NCI-H187 treated with DMSO at 0.1 percent for 48 hours (cell line): Measurements from ENCODE around the gene MAGEB2.
"Not testable (repeated sequence)": the region's sequence is repeated elsewhere in the genome, so short reads cannot be mapped to it uniquely, and the experiment has no call there.

Experiments
- DNase-seq: peaks from one replicate; lab custom pipeline; 2025; lab: John Stamatoyannopoulos, UW

The MAGEB2 gene, protein sequence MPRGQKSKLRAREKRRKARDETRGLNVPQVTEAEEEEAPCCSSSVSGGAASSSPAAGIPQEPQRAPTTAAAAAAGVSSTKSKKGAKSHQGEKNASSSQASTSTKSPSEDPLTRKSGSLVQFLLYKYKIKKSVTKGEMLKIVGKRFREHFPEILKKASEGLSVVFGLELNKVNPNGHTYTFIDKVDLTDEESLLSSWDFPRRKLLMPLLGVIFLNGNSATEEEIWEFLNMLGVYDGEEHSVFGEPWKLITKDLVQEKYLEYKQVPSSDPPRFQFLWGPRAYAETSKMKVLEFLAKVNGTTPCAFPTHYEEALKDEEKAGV

DNA sequence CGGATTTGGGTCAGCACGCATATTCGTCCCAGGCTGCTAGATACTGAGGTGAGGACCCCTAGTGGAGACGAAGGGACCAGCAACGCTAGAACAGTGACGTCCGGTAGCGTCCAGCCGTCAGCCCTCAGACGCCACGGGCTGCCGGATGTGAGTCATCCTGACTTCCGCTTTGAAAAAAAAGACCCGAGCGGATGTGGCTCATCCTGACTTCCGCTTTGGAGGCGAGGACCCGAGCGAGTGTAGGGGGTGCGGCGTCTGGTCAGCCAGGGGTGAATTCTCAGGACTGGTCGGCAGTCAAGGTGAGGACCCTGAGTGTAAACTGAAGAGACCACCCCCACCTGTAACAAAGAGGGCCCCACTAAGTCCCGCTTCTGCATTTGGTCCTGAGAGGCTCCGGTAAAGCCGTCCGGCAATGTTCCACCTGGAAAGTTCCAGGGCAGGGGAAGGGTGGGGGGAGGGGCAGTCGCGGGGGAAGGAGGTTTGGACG lies at the start of gene MAGEB2:
Gene MAGEB2, plus strand, starts transcription at position 207 of the 487 bp plus-strand sequence. CDS start 3,018 bp downstream, outside the sequence.
- no peak for DNase-seq

DNA sequence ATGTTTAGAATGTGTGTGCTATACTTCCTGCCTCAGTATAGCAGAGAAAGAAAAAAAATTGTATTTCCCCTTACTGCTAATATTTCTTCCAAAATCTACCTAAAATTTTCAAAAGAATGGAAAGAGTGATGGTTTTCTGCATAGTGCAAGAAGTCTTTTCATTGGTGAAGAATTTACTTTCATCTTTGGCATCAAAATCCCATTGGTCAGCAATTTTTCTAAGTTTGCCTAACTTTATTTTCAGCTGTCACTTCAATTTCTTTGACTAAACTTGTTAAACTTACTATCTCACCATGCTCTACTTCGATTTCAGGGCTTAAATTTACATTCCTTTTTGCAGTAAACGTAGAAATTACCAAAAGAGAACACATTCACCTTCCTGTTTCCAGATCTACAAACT lies 44.5 kb upstream of the MAGEB2 start:
- no peak for DNase-seq

DNA sequence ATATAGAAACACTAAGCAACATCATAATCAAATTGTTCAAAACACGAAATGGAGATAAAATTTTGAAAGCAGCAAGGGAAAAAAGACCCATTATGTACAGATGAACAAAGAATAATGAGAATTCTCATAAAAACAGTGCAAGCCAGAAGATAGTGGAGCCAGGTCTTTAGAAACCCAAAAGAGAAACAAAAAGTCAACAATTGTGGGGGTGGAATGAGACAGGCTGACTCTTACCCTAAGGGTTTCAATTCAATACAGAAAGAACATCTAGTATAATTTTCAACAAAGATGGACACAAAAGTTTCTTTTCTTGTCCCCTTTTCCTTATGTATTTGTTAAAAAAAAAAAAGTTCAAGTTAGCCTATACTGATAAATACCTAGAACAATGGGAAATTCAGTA lies 34.0 kb upstream of the MAGEB2 start:
- DNase-seq: no peak

DNA sequence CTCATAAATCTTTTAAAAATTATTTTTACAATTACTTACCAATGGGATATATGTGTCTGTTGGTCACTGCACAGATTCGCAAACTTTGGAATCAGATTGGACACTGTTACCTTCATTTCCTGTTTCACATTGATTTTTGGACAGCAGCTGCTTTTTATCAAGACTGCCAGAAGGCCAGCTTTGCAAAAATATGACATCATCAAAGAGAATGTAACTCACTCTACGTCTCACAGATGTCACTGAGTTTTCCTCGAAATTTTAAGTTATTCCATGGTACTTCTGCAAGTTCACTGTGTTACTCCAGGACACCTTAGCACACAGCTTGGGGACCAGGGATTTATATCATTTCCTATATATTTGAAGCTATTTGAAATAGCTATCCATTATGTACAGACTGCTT lies 31.8 kb upstream of the MAGEB2 start:
- DNase-seq: no peak

DNA sequence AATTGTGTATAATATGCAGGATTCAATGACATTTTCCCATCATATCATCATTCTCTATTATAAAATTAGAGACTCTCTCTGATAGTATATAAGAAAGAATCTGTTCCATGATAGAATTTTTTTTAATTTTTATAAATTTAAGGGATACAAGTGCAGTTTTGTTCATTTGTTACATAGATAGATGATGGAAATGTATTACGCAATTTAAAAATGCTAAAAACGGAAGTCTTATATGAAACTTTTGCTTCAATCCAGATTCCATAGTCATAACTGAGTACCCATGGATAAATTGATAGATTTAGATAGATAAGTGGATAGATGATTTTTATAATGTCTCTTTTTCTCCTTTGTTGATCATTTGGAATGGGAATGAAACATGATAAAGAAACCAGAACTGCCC lies 24.9 kb upstream of the MAGEB2 start:
- no peak for DNase-seq

DNA sequence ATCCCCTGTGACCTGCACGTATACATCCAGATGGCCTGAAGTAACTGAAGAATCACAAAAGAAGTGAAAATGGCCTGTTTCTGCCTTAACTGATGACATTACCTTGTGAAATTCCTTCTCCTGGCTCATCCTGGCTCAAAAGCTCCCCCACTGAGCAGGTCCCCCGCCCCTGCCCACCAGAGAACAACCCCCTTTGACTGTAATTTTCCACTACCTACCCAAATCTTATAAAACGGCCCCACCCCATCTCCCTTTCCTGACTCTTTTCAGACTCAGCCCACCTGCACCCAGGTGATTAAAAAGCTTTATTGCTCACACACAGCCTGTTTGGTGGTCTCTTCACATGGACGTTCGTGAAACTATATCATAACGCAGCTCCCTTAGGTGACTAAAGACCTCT lies 21.5 kb upstream of the MAGEB2 start:
- not testable (repeated sequence) for DNase-seq

DNA sequence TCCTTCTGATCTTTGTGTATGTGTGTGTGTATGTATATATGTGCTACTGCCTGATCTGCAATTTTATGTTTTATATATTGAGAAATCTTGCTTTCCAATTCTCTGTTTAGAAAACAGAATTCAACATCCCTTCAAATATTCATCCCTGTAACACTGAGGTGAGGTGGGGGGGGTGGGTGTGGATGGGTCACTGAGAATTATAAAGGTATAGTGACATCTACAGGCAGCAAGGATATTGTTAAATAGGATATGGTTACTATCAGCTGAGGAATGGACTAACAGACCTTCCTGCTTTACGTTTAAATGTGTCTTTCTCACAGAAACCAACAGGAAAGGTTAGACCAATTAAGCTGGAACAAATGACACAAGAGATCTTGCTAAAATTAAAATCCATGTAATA lies 19.0 kb upstream of the MAGEB2 start:
- no peak for DNase-seq

DNA sequence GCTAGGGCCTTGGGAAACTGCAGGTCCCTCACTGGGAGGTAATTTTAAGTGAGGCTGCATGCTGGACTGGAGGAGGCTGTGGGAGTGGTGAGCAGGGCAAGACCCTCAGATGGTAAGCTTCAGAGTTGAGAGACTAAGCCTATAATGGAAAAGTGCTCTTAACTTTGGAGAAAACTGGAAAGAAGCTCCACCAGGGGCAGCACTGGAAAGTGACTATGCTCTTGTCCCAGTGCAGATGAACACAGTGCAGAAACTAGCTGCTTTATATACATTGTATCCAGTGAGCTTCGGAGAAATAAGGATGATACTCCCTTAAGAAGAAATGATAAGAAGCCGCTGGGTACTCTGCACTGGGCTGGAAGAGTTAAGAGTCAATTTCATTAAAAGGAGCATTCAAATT lies 3.2 kb upstream of the MAGEB2 start:
- no peak for DNase-seq

DNA sequence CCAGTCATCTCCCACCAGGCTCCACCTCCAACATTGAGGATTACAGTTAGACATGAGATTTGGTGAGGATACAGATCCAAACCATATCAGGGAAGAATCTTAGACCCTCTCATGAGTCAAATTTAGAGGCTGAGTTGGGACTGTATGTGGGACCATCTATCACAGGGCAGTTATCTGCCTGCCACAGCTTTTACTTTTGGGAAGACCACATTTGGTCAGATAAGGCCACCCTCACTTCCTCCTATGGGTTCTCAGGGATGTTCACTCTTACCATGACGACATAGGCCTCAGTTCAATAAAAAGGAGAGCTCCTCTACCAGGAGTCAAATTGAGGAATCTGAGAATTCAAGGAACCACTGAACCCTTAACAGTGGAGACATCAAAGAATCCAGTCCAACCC lies 2.1 kb downstream of the MAGEB2 start:
- no peak for DNase-seq

DNA sequence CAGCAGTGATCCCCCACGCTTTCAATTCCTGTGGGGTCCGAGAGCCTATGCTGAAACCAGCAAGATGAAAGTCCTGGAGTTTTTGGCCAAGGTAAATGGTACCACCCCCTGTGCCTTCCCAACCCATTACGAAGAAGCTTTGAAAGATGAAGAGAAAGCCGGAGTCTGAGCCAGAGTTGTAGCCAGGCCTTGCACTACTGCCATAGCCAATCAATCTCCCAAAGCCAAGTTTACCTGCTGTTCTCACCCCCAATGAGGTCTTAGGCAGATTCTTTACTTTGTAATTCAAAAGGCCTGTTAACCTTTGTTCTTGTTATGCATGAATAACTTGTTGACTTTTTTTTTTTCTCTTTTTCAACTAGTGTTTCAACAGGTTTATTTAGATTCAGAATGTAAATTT lies 4.0 kb downstream of the MAGEB2 start:
- DNase-seq: no peak

DNA sequence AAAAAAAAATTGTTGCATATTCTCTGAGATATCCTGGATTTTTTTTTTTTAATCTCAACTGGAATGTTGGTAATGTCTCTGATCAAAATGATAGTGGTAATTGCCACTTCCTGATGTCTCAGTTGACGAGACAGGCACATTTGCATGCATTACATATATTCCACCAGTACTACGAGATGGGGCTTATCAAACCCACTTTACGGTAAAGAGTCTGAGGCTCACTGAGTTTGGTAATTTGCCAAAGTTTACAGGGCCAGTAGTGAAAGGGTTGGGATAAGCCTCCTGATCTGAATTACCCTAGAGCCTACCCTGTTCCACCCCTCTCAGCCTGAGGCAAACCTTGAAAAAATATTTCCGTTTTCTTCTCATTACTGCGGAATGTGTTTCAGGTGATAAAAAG lies 5.3 kb downstream of the MAGEB2 start:
- no peak for DNase-seq

DNA sequence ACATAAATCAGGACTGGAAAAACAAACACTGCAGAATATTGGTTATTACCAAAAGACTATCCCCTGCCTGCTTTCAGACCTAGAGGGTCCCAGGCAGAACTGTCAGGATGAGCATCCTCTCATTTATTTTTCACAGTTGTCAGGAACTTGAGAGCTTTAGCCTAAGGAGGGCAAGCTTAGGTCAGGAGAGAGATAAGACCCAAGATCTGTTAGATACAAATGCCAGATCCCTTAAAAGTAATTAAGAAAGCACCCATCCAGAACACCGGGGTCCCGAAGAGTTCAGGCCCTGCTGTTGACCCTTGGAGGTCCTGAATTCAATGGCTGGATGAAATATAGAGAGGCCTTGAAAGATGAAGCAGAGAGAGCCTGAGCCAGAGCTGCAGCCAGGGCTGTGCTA lies 9.2 kb downstream of the MAGEB2 start:
- no peak for DNase-seq

DNA sequence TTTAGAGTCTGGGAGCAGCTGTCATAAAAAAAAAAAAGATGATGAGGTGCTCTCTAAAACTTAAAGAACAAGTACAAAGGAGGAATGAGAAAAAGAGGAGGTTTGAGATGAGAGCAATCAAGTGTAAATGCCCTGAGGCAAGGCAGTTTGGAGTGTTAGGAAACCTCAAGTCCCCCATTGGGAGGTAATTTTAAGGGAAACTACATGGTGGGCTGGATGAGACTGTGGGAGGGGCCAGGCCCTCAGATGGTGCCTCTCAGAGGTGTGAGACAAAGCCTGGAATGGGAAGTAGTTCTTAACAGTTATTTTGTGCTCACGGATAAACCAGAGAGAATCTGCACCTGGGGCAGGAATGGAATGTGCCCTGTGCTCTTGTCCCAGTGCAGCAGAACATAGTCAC lies 13.2 kb downstream of the MAGEB2 start:
- DNase-seq: no peak

DNA sequence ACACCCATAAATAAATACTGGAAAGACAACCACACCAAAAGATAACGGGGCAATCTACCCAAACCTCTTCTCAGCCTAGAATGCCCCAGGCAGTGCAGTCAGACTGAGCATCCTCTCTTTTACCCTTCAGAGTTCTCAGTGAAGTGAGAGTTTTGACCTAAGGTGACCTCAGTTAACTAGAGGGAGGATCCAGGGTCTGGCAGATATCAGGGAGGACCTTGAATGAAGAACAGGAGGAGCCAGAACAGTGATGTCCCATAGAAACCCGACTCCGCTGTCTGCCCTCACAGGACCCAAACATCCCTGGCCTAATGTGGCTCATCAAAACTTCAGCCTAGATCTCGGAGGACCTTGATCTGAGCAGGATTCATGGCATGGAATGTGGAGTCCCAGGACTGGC lies 15.0 kb downstream of the MAGEB2 start, which contains the start of gene MAGEB3:
Gene MAGEB3, plus strand, starts transcription at position 263 of the 400 bp plus-strand sequence. CDS start 5,268 bp downstream, outside the sequence.
- DNase-seq: no peak

DNA sequence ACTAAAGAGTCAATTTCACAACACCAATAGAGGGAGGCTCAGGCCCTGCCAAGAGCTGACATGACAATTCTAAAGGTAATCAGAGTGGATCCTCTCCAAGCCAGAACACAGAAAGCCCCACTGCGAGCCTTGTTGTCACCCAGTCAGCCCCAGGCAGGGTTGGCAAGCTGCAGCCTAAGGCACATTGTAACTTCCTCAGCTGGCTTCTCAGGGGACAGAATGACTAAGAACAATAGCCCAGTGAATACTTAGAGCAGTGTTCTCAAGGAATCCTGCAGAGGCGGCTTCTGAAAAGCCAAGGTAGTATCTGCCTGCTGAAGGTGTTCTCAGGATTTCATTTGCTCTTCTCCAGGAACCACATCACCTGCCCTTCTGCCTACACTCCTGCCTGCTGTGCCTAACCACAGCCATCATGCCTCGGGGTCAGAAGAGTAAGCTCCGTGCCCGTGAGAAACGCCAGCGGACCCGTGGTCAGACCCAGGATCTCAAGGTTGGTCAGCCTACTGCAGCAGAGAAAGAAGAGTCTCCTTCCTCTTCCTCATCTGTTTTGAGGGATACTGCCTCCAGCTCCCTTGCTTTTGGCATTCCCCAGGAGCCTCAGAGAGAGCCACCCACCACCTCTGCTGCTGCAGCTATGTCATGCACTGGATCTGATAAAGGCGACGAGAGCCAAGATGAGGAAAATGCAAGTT lies 26.5 kb downstream of the MAGEB2 start, which contains the start of gene MAGEB4:
Gene MAGEB4, plus strand, starts transcription at position 277 of the 692 bp plus-strand sequence. Its CDS starts 136 bp downstream, at position 413.
- DNase-seq: no peak

DNA sequence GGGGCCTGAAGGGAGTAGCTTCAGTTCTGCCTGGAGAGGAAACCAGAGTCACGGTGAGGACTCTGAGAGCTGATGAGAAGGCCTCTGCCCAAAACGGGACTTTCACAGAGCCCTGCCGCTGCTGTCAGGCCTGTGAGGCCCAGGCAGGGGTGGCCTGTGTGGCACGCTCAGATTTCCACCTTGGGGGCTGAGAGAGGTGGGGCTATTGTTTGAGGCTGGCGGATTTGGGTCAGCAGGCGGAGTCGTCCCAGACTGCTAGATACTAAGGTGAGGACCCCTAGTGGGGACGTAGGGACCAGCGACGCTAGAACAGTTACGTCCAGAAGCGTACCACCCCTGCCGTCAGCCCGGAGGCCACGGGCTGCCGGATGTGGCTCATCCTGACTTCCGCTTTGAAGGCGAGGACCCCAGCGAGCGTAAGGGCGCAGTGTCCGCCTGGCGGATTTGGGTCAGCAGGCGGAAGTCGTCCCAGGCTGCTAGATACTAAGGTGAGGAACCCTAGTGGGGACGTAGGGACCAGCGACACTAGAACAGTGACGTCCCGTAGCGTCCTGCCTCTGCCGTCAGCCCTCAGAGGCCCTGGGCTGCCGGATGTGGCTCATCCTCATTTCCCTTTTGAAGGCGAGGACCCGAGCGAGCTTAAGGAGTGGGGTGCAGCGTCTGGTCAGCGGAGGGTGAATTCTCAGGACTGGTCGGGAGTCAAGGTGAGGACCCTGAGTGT lies 31.6 kb downstream of the MAGEB2 start, which contains the start of gene MAGEB1:
Gene MAGEB1, plus strand, starts transcription at position 378 of the 721 bp plus-strand sequence. CDS start 3,348 bp downstream, outside the sequence.
- DNase-seq: no peak

DNA sequence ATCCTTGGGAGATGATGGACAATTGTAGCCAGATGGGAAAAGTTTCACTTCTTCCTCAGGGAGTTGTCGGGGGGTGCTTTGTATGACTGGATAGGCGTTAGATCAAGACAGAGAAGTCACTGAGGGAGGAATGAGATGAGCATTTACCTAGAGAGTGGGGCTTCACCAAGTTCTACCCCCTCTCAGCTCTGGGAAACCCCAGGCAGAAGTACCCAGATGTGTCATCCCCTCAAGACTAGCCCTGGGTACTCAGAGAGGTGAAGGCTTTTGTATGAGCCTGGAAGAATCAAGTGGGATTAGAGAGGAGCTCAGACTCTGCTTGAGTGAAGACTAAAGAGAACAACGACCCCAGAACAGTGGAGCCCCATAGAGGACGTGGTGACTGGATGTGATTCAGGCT lies 33.5 kb downstream of the MAGEB2 start:
- DNase-seq: no peak

DNA sequence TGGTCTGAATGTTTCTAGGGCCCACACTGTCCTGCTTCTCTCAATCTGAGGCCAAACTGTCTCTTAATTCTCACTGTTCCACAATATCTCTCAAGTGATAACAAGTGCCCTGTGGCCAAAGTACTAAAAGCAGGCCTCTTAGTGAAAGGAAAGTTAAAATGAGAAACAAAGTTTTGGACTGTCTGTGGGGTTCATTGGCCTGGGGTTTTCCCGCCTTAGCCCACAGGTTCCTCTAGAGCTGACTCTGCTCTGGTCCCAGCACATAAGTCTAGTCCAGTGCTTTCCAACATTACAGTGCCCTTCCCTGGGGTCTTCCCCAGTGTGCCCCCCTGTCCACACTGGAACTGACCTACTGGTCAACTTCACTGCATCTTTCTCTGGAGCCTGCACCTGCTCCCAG lies 37.9 kb downstream of the MAGEB2 start:
- no peak for DNase-seq

DNA sequence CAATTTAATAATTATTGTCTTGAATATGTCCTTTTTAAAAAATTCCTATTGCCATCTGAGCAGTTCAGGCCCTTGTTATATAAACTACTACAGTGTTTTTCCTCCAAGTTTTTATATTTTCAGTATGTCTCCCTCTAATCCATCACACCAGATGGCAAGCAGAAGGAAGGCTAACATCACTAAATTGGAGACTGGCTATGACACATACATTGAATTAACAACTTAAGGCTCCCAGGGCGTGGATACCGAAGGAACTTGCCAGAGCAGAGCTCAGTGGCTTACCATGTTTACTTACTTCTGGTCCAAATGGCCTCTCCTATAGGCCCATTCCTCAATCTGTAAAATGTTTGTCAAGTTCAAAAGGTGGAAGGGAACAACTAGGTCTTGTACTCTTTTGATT lies 44.6 kb downstream of the MAGEB2 start:
- DNase-seq: no peak

DNA sequence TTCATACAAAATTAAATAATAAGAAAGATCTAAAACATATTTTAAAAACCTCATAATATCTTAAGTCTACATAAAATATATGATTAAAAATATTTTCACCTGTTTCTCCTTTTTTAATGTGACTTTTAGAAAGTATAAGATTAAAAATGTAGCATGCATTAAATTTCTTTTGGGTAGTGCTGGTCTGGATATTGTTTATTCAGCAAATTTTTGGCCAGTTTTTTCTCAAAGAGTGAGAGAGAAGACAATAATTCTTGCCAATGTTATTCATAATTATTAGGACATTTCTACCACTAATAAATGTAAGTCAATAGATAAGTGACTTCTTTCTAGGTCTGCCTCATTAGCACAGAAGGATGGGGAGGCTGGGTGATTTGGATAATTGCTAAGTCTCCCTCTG lies 45.6 kb downstream of the MAGEB2 start:
- no peak for DNase-seq

DNA sequence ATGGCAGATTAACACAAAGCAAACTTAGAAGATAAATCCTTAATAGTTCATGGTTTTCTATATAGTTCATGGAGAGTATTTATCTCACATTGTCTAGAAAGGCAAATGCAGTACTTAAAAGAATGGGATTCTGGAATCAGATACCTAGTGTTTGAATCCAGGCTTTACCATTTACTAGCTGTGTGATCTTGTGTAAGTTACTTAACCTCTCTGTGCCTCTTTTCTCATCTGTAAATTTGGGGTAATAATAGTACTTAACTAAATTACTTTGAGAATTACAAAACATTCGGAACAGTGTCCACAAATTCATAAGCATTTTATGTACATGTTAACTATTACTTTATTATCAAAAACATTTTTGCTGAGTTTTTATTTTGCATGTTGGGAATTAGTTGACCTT lies 47.4 kb downstream of the MAGEB2 start:
- DNase-seq: no peak
